ENCODE results near the gene KLK12.

KLK12 gene

DNA sequence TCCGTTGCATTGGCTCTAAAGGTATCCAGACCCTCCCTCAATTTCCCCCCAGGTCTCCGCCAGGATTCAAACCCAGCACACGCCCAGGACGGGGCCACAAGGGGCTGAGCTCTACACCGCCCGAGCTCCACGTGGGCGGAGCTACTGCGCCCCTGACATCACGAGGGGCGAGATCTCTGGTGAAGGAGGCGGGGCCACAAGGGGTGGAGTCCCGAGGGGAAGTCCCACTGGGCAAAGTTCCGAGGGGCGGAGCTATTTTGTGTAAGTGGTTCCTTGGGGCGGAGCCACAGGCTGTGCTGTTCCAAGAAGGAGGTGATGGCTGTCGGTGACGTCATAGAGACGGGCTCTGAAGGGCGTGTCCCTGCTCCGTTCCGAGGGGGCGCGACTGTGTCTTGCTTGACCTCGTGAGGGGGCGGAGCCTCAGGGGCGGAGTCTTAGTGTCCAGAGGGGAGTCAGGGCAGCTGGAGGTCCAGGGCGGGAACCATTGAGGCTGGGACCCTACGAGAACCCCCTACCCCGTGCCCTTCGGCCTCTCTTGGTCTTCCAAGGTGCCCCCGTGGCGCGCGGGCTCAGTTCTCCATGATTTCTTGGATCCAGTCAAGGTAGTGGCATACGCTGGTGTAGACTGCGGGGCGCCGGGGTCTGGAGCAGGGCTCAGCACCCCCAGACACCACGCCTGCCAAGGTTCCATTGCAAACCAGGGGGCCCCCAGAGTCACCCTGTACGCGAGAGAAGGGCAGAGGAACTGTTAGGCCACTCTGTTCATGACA lies 32.1 kb downstream of the KLK12 start:
- no peaks in the 10 kb centered on the region for H3K36me3 ChIP-seq (ENCODE audit: insufficient read depth)
- no peak overlapping the region for H2AFZ ChIP-seq (ENCODE audit: low read depth)
- no peak overlapping the region for H3K9ac ChIP-seq
- H3K79me2 ChIP-seq (ENCODE audit: insufficient read depth, low read depth), result no peaks in the 10 kb centered on the region
- H3K27ac ChIP-seq, result no peak overlapping the region
- H4K20me1 ChIP-seq (ENCODE audit: insufficient read depth), result no peaks in the 10 kb centered on the region
- TF ChIP-seq, protein P1, sequence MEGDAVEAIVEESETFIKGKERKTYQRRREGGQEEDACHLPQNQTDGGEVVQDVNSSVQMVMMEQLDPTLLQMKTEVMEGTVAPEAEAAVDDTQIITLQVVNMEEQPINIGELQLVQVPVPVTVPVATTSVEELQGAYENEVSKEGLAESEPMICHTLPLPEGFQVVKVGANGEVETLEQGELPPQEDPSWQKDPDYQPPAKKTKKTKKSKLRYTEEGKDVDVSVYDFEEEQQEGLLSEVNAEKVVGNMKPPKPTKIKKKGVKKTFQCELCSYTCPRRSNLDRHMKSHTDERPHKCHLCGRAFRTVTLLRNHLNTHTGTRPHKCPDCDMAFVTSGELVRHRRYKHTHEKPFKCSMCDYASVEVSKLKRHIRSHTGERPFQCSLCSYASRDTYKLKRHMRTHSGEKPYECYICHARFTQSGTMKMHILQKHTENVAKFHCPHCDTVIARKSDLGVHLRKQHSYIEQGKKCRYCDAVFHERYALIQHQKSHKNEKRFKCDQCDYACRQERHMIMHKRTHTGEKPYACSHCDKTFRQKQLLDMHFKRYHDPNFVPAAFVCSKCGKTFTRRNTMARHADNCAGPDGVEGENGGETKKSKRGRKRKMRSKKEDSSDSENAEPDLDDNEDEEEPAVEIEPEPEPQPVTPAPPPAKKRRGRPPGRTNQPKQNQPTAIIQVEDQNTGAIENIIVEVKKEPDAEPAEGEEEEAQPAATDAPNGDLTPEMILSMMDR (conservative IDR thresholded peaks at IDR 0.05; ENCODE audit: low read depth, low read length), result no peak
- no peak overlapping the region for H3K4me2 ChIP-seq
- H3K4me3 ChIP-seq (IDR thresholded peaks at IDR 0.05; ENCODE audit: insufficient read depth, low read depth, low read length), result no peak overlapping the region
- 0 out of 2 replicates have a peak, but pooled peaks cover 2% of the 10 kb centered on the region for H3K27me3 ChIP-seq (ENCODE audit: insufficient read depth, low read depth)
- H3K4me1 ChIP-seq (ENCODE audit: low read depth, poor library complexity, severe bottlenecking), result no peaks in the 10 kb centered on the region

DNA sequence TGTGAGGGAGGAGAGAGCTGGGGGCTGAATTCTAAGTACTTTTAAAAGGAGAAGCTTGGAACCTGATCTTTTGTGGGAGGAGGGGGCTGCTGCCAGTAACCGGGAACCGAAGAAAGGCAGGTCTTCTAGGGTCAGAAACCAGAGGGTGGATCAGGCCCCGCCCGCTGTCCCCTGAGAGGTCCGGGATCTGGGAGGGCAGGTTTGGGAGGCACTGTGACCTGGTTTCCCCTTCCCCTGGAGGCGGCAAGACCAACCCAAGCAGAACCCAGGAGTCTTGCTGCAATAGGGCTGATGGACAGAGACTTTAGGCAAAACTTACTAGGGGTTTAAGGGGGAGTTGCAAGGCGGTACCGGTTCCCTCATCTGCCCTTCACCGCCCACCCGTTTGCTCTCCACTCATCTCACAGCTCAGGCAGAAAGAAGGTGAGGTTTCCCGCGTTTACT lies 32.7 kb downstream of the KLK12 start:
- TF ChIP-seq, protein P1 (conservative IDR thresholded peaks at IDR 0.05; ENCODE audit: low read depth, low read length), result no peak
- H3K36me3 ChIP-seq (ENCODE audit: insufficient read depth), result no peaks in the 10 kb centered on the region
- no peak overlapping the region for H3K27ac ChIP-seq
- no peak overlapping the region for H2AFZ ChIP-seq (ENCODE audit: low read depth)
- no peak overlapping the region for H3K9ac ChIP-seq
- no peaks in the 10 kb centered on the region for H3K79me2 ChIP-seq (ENCODE audit: insufficient read depth, low read depth)
- H3K4me3 ChIP-seq (IDR thresholded peaks at IDR 0.05; ENCODE audit: insufficient read depth, low read depth, low read length), result no peak overlapping the region
- no peaks in the 10 kb centered on the region for H4K20me1 ChIP-seq (ENCODE audit: insufficient read depth)
- H3K27me3 ChIP-seq (ENCODE audit: insufficient read depth, low read depth), result peaks cover 4% of the 10 kb centered on the region; the same call in 1 of the 2 replicates
- H3K4me1 ChIP-seq (ENCODE audit: low read depth, poor library complexity, severe bottlenecking), result no peaks in the 10 kb centered on the region
- no peak overlapping the region for H3K4me2 ChIP-seq

DNA sequence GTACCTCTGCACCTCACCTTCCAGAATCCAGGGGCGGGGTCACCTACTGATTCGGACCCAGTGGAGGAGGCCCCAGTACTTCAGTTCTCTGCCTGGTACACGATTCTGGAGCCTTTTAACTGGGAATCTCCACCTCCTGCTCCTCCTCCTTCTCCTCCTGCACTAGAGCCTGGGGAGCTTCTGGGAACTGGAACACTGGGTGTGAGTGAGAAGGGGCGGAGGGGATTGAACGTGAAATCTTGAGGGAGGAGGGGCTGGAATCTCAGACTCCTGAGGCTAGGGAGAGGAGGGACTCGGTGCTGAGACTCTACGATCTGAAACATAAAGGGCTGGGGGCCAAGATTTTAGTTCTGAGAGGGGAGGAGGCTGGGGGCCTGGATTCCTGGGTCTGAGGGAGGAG lies 33.3 kb downstream of the KLK12 start, which contains the start of gene KLK8:
Gene KLK8, minus strand, starts transcription at position 90 of the 400 bp plus-strand sequence. CDS start 437 bp downstream, outside the sequence.
- H3K79me2 ChIP-seq (ENCODE audit: insufficient read depth, low read depth), result no peaks in the 10 kb centered on the region
- H3K4me1 ChIP-seq (ENCODE audit: low read depth, poor library complexity, severe bottlenecking), result no peaks in the 10 kb centered on the region
- H4K20me1 ChIP-seq (ENCODE audit: insufficient read depth), result no peaks in the 10 kb centered on the region
- H3K4me2 ChIP-seq, result no peak within 1 kb of the TSS
- no peak within 1 kb of the TSS for H3K27ac ChIP-seq
- TF ChIP-seq, protein P1 (conservative IDR thresholded peaks at IDR 0.05; ENCODE audit: low read depth, low read length), result no peak
- no peak within 1 kb of the TSS for H3K9ac ChIP-seq
- H3K36me3 ChIP-seq (ENCODE audit: insufficient read depth), result no peaks in the 10 kb centered on the region
- peaks cover 4% of the 10 kb centered on the region; the same call in 1 of the 2 replicates for H3K27me3 ChIP-seq (ENCODE audit: insufficient read depth, low read depth)
- no peak within 1 kb of the TSS for H3K4me3 ChIP-seq (IDR thresholded peaks at IDR 0.05; ENCODE audit: insufficient read depth, low read depth, low read length)
- no peak within 1 kb of the TSS for H2AFZ ChIP-seq (ENCODE audit: low read depth)

DNA sequence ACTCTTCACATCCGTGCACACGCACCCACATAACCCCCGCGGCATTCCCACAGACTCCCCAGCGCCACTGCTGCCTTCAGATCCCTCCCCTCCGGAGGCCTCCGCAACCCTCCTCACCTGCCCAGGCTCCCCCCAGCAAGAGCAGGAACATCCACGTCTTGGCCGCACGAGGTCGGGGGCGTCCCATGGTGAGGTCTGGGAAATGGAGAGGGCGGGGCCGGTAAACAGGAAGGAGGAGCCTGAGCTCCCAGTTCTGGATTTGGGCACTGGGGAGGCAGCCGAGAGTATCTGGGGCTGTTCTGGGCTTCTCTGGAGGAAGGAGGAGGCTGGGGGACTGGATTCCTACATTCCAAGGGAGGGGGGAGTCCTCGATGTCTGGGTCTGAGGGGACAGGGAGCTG lies 33.8 kb downstream of the KLK12 start:
- no peak overlapping the region for H3K4me2 ChIP-seq
- H3K9ac ChIP-seq, result no peak overlapping the region
- TF ChIP-seq, protein P1 (conservative IDR thresholded peaks at IDR 0.05; ENCODE audit: low read depth, low read length), result no peak
- H3K4me3 ChIP-seq (IDR thresholded peaks at IDR 0.05; ENCODE audit: insufficient read depth, low read depth, low read length), result no peak overlapping the region
- no peak overlapping the region for H2AFZ ChIP-seq (ENCODE audit: low read depth)
- peaks cover 4% of the 10 kb centered on the region; the same call in 1 of the 2 replicates for H3K27me3 ChIP-seq (ENCODE audit: insufficient read depth, low read depth)
- no peaks in the 10 kb centered on the region for H3K4me1 ChIP-seq (ENCODE audit: low read depth, poor library complexity, severe bottlenecking)
- H3K27ac ChIP-seq, result no peak overlapping the region
- no peaks in the 10 kb centered on the region for H4K20me1 ChIP-seq (ENCODE audit: insufficient read depth)
- H3K79me2 ChIP-seq (ENCODE audit: insufficient read depth, low read depth), result no peaks in the 10 kb centered on the region
- H3K36me3 ChIP-seq (ENCODE audit: insufficient read depth), result no peaks in the 10 kb centered on the region
